HepG2 (cell line): Measurements from ENCODE around the gene TMEM80. TPM values are rescaled to one million over a fixed set of nuclear protein-coding genes. Genes with fewer than 3 reads are reported as not detected.

Experiments used
- ATM ChIP-seq: fragments of 450-650 bp; IDR thresholded peaks from 2 replicates; pipeline ENCODE4 v1.7.1; 2017; ENCODE audit warnings: mild to moderate bottlenecking, borderline replicate concordance
- CBX5 ChIP-seq: sonication (generic); formaldehyde crosslinking; IDR thresholded peaks from 2 replicates; pipeline ENCODE4 v1.4.0; 2020; ENCODE audit warnings: missing genetic modification reagents, borderline replicate concordance
- EED ChIP-seq: sonication (generic); formaldehyde crosslinking; IDR thresholded peaks from 2 replicates; pipeline ENCODE4 v1.5.0; 2020; ENCODE audit warnings: mild to moderate bottlenecking, missing genetic modification reagents
- FOXA1 ChIP-seq, 2 experiments: fragments of 450-650 bp in 1 of 2; sonication (generic) in 1 of 2; formaldehyde crosslinking in 1 of 2; IDR thresholded peaks; 2 replicates each; pipeline versions ENCODE4 v1.4.0 to v1.6.1; 2016 to 2020; ENCODE audit warnings: missing genetic modification reagents in 1 of 2
- GLMP ChIP-seq: sonication (generic); formaldehyde crosslinking; IDR thresholded peaks from 2 replicates; pipeline ENCODE4 v1.9.0; 2021; ENCODE audit warnings: missing genetic modification reagents, mild to moderate bottlenecking, borderline replicate concordance
- GRHL1 ChIP-seq: sonication (generic); formaldehyde crosslinking; conservative IDR thresholded peaks from 2 replicates; pipeline ENCODE4 v1.8.0; 2022; ENCODE audit warnings: missing genetic modification reagents
- HNF1A ChIP-seq, 2 experiments: sonication (generic) in 1 of 2; formaldehyde crosslinking in 1 of 2; IDR thresholded peaks; 2 replicates each; pipeline versions ENCODE4 v1.4.0 to v1.6.1; 2016 to 2020; ENCODE audit warnings: borderline replicate concordance in 1 of 2, low read depth in 1 of 2, mild to moderate bottlenecking in 1 of 2, missing genetic modification reagents in 1 of 2
- JUN ChIP-seq: sonication (generic); formaldehyde crosslinking; IDR thresholded peaks from 2 replicates; pipeline ENCODE4 v1.4.0; 2020; ENCODE audit warnings: mild to moderate bottlenecking, missing genetic modification reagents
- MED1 ChIP-seq: sonication (generic); formaldehyde crosslinking; IDR thresholded peaks from 2 replicates; pipeline ENCODE4 v1.4.0; 2020; ENCODE audit warnings: missing genetic modification reagents
- MTA3 ChIP-seq: sonication (generic); formaldehyde crosslinking; IDR thresholded peaks from 2 replicates; pipeline ENCODE4 v1.4.0; 2020; ENCODE audit warnings: missing genetic modification reagents
- PPARG ChIP-seq: conservative IDR thresholded peaks from 2 replicates; pipeline ENCODE4 v1.6.1; 2016; ENCODE audit warnings: missing biosample characterization, missing genetic modification reagents
- RFX1 ChIP-seq: fragments of 450-650 bp; IDR thresholded peaks from 2 replicates; pipeline ENCODE4 v1.6.1; 2017
- SOX13 ChIP-seq, 3 experiments: fragments of 450-650 bp in 1 of 3; sonication (generic) in 1 of 3; formaldehyde crosslinking in 1 of 3; IDR thresholded peaks in 2 of 3; conservative IDR thresholded peaks in 1 of 3; 2 replicates each; pipeline versions ENCODE4 v1.5.0 to v1.6.1; 2016 to 2020; ENCODE audit warnings: antibody characterized with exemption in 1 of 3, mild to moderate bottlenecking in 1 of 3, missing compliant biosample characterization in 1 of 3, missing genetic modification reagents in 1 of 3, moderate library complexity in 1 of 3
- TCF7L2 ChIP-seq: IDR thresholded peaks from 2 replicates; pipeline ENCODE4 v1.6.1; 2011; ENCODE audit warnings: mild to moderate bottlenecking, low read depth, low read length, moderate library complexity
- YEATS4 ChIP-seq: sonication (generic); formaldehyde crosslinking; IDR thresholded peaks from 2 replicates; pipeline ENCODE4 v1.4.0; 2020; ENCODE audit warnings: missing genetic modification reagents, borderline replicate concordance
- ZFP1 ChIP-seq: IDR thresholded peaks from 2 replicates; pipeline ENCODE4 v1.6.1; 2016
- ZFP36L2 ChIP-seq: sonication (generic); formaldehyde crosslinking; IDR thresholded peaks from 2 replicates; pipeline ENCODE4 v1.4.0; 2020; ENCODE audit warnings: missing genetic modification reagents
- ZFP37 ChIP-seq: sonication (generic); formaldehyde crosslinking; IDR thresholded peaks from 2 replicates; pipeline ENCODE4 v1.4.0; 2020; ENCODE audit warnings: missing genetic modification reagents, borderline replicate concordance
- ZMYM4 ChIP-seq: sonication (generic); formaldehyde crosslinking; IDR thresholded peaks from 2 replicates; pipeline ENCODE4 v1.8.1; 2023; ENCODE audit warnings: mild to moderate bottlenecking, missing genetic modification reagents
- ZNF274 ChIP-seq: sonication (generic); formaldehyde crosslinking; IDR thresholded peaks from 2 replicates; pipeline ENCODE4 v1.5.1; 2020; ENCODE audit warnings: mild to moderate bottlenecking, missing genetic modification reagents
- ZNF354B ChIP-seq: sonication (generic); formaldehyde crosslinking; IDR thresholded peaks from 2 replicates; pipeline ENCODE4 v1.8.0; 2022; ENCODE audit warnings: mild to moderate bottlenecking, missing genetic modification reagents
- ZNF430 ChIP-seq: sonication (generic); formaldehyde crosslinking; IDR thresholded peaks from 2 replicates; pipeline ENCODE4 v1.9.0; 2021; ENCODE audit warnings: mild to moderate bottlenecking, missing genetic modification reagents
- ZNF713 ChIP-seq: sonication (generic); formaldehyde crosslinking; IDR thresholded peaks from 2 replicates; pipeline ENCODE4 v1.4.0; 2020; ENCODE audit warnings: mild to moderate bottlenecking, missing genetic modification reagents
- polyA plus RNA-seq, 8 experiments: library from polyadenylated mRNA; depleted of rRNA in 3 of 8; stranded (reverse) in 7 of 8; unstranded in 1 of 8; fragments of >200 nt; fragmentation: Illumina TruSeq in 4 of 8; extraction: Trizol in 4 of 8; gene quantifications; 2 replicates each; pipeline versions ENCODE4 v1.2.1 to v1.2.3, GENCODE V29; 2011 to 2016; ENCODE audit warnings: low read depth in 4 of 8, missing spikeins in 1 of 8, mixed read lengths in 1 of 8; ENCODE audit not compliant: insufficient read depth in 1 of 8
- total RNA-seq, 5 experiments: library from RNA; depleted of rRNA; stranded (reverse); fragments of >200 nt; fragmentation: Illumina TruSeq; extraction: Trizol; gene quantifications; 2 replicates each; pipeline ENCODE4 v1.2.3, GENCODE V29; 2016; ENCODE audit warnings: low read depth in 1 of 5

The TMEM80 gene
- total and polyA plus RNA-seq, 2 of the 13 experiments (the other 11 are each of a cell fraction or from before 2014, with no cell fraction given) = 5.6 to 17.1 TPM

GRCh38 chr11:705646-706438 is 10.2 kb downstream of the TMEM80 start, which contains the start of gene EPS8L2 (continued):
- TF ChIP-seq GLMP (no peak), ZNF430 (CRISPR knock-in tag) (peak; percentile 12; the same call in 1 of the 2 replicates), ZFP37 (CRISPR knock-in tag) (no peak), MED1 (CRISPR knock-in tag) (peak; percentile 27; the same call in 1 of the 2 replicates), ZNF713 (CRISPR knock-in tag) (no peak), GRHL1 (CRISPR knock-in tag) (no peak), CBX5 (CRISPR knock-in tag) (no peak), ZNF274 (CRISPR knock-in tag) (no peak), JUN (CRISPR knock-in tag) (no peak), MTA3 (CRISPR knock-in tag) (no peak), RFX1 (no peak), HNF1A (IDR thresholded peaks at IDR 0.05; ENCODE audit: low read depth) (no peak), HNF1A (CRISPR knock-in tag; IDR thresholded peaks at IDR 0.05; ENCODE audit: borderline replicate concordance) (no peak), FOXA1 (IDR thresholded peaks at IDR 0.05) (no peak), FOXA1 (CRISPR knock-in tag; IDR thresholded peaks at IDR 0.05) (no peak), ATM (no peak), ZFP36L2 (CRISPR knock-in tag) (no peak), TCF7L2 (no peak), ZFP1 (CRISPR knock-in tag) (no peak), YEATS4 (CRISPR knock-in tag) (peak; percentile 68), ZMYM4 (CRISPR knock-in tag) (peak; percentile 55; the same call in 1 of the 2 replicates), SOX13 (IDR thresholded peaks at IDR 0.05) (no peak), SOX13 (CRISPR knock-in tag; conservative IDR thresholded peaks at IDR 0.05 in 1 of 2, IDR thresholded peaks at IDR 0.05 in 1 of 2) (no peak; a peak in 1 of 4 replicates), EED (CRISPR knock-in tag) (no peak), ZNF354B (CRISPR knock-in tag) (0 out of 2 replicates have a peak, but pooled peaks have one; percentile 13), PPARG (CRISPR knock-in tag) (no peak)
